ENCODE measurements around the gene SLC25A48.

SLC25A48 gene

GRCh38 chr5:135834639-135835529 lies at the start of gene SLC25A48:
Gene SLC25A48, plus strand, starts transcription at chr5:135834663. Its CDS starts 185 bp downstream, at chr5:135834848.
- peak; percentile 40 for DNase-seq

GRCh38 chr5:135800656-135801055 lies 33.8 kb upstream of the SLC25A48 start:
- DNase-seq = no peak

GRCh38 chr5:135810188-135810943 lies 24.1 kb upstream of the SLC25A48 start:
- DNase-seq = peak; percentile 29

GRCh38 chr5:135811007-135811406 lies 23.5 kb upstream of the SLC25A48 start:
- no peak for DNase-seq

- DNase-seq = no peak
Observed at GRCh38 chr5:135813758-135814157, 20.7 kb upstream of the SLC25A48 start.

GRCh38 chr5:135814316-135814715 lies 20.1 kb upstream of the SLC25A48 start:
- DNase-seq = no peak

- no peak for DNase-seq
Observed at GRCh38 chr5:135814812-135815211, 19.7 kb upstream of the SLC25A48 start.

- DNase-seq = peak; percentile 66
Observed at GRCh38 chr5:135821061-135821801, 13.2 kb upstream of the SLC25A48 start.

- DNase-seq = peak; percentile 66
Observed at GRCh38 chr5:135821802-135822201, 12.7 kb upstream of the SLC25A48 start.

GRCh38 chr5:135822286-135822685 lies 12.2 kb upstream of the SLC25A48 start:
- DNase-seq = no peak

GRCh38 chr5:135822959-135823358 lies 11.5 kb upstream of the SLC25A48 start:
- DNase-seq = no peak

GRCh38 chr5:135823881-135824280 lies 10.6 kb upstream of the SLC25A48 start:
- no peak for DNase-seq

GRCh38 chr5:135824541-135825041 lies 9.9 kb upstream of the SLC25A48 start:
- no peak for DNase-seq

GRCh38 chr5:135825373-135826220 lies 8.9 kb upstream of the SLC25A48 start:
- DNase-seq = no peak

- DNase-seq = no peak
Observed at GRCh38 chr5:135826221-135826525, 8.3 kb upstream of the SLC25A48 start.

GRCh38 chr5:135826994-135827671 lies 7.3 kb upstream of the SLC25A48 start:
- no peak for DNase-seq

GRCh38 chr5:135827965-135828781 lies 6.3 kb upstream of the SLC25A48 start:
- DNase-seq = no peak

GRCh38 chr5:135828782-135829127 lies 5.7 kb upstream of the SLC25A48 start:
- DNase-seq = no peak

- no peak for DNase-seq
Observed at GRCh38 chr5:135829179-135829578, 5.3 kb upstream of the SLC25A48 start.

GRCh38 chr5:135829681-135830383 lies 4.6 kb upstream of the SLC25A48 start:
- DNase-seq = no peak

Data from DMS153 (cell line).